ENCODE results near the gene DNAH9. TPM values are rescaled to one million over a fixed set of nuclear protein-coding genes. Genes with fewer than 3 reads are reported as not detected.
"Not testable (repeated sequence)": the region's sequence is repeated elsewhere in the genome, so short reads cannot be mapped to it uniquely, and the experiment has no call there.

The DNAH9 gene
- total RNA-seq, 2 donors from 2014 or later = not detected

DNA sequence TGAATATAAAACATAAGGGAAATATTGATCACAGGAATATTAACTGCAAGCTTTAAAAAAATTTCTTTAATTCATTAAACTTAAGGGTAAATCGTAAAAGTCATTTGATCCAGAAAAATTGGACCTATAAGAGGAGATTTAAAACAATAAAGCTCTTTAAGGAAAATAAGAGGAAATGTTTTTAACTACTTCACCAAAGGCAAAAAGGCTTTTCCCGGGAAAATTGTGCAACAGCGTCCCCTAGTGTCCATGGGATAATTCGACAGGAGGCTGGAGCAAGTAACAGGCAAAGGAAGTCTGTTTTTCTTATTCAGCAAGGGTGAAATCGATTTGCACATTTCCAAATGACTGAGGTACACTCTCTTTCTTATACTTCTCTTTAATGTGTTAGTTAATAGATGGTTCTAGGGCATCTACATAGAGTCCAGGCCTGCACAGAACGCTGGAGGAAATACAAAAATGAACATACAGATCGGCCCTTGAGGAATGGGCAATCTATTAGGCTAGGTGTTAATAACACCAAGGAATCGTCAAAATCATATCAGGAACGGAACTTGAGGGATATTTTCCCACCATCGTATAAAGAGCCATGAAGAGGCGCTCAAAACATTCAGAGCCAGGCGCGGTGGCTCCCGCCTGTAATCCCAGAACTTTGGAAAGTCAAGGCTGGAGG is 337.6 kb downstream of the DNAH9 start:
- peak in 1 of 2 donors; percentile 56 for DNase-seq (ENCODE audit: low spot score in 2 of 2)
- no peaks in the 10 kb centered on the region for H3K9me3 Mint-ChIP-seq
- ATAC-seq = no peak
- no peaks in the 10 kb centered on the region for H3K36me3 Mint-ChIP-seq
- no peak overlapping the region for H3K27ac Mint-ChIP-seq

DNA sequence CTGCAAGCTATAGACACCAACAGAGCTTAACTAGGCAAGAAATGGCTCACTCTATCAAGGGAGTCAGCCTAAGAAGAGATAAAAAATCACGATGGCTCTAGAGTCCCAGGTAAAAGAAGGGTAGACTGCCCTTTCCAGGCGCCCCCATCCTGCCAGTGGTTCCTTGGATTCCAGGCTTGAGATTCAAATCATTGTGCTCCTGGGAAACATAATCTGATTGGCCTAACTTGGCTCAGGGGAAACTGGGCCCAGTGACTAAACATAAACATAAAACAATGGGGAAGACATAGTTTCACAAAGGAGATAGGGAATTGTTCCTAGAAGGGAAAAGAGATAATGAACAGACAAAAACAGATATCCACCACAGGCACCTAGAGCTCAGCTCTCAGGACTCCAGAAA is 342.6 kb downstream of the DNAH9 start:
- H3K9me3 Mint-ChIP-seq = peaks cover 0 to 5% of the 10 kb centered on the region in 2 donors
- DNase-seq (ENCODE audit: low spot score in 2 of 2) = no peak
- H3K36me3 Mint-ChIP-seq = no peaks in the 10 kb centered on the region
- H3K27ac Mint-ChIP-seq = no peak overlapping the region
- ATAC-seq = no peak

DNA sequence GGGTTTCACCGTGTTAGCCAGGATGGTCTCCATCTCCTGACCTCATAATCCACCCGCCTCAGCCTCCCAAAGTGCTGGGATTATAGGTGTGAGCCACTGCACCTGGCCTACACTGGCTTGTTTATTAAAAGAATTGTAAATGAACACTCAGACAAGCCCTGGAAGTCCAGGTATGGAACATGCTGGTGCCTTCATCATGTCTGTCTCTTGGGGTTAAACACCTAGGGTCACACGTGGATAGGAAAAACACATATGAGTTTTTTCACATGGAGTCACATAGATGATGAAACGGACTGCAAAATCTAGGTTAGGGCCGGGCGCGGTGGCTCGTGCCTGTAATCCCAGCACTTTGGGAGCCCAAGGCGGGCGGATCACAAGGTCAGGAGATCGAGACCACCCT is 344.8 kb downstream of the DNAH9 start:
- not testable (repeated sequence) for DNase-seq (ENCODE audit: low spot score in 2 of 2); H3K27ac Mint-ChIP-seq; H3K9me3 Mint-ChIP-seq; H3K36me3 Mint-ChIP-seq; ATAC-seq

DNA sequence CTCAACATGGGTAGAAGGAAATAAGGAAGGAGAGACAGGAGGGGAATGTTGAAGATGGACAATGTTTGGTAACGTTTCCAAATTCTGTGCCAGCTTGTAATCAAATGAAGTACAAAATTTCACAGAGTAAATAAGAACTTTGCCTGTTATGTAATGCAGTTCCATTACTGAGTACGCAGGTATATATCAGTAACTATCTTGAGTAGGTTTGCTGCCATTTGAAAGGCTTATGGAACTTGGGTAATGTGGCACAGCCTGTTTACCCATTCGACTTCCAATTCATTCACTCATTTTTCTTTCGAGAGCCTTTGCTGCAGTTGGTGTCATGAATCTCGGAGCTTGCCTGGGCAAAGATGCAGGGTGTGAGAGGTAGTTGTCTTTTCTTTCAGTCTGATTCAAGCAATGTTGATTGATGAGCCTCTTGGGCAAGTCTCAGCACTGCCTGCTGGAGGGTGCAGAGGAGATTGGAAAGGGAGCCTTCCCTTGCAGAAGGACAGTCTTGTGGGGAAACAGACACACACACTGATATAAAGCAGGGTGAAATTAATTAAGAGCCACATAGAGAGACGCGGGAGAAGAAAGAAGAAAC is 345.6 kb downstream of the DNAH9 start:
- DNase-seq (ENCODE audit: low spot score in 2 of 2) = no peak
- Mint-ChIP-seq H3K27ac (no peak overlapping the region), H3K36me3 (no peaks in the 10 kb centered on the region), H3K9me3 (peaks cover 0 to 5% of the 10 kb centered on the region in 2 donors)
- ATAC-seq = no peak

DNA sequence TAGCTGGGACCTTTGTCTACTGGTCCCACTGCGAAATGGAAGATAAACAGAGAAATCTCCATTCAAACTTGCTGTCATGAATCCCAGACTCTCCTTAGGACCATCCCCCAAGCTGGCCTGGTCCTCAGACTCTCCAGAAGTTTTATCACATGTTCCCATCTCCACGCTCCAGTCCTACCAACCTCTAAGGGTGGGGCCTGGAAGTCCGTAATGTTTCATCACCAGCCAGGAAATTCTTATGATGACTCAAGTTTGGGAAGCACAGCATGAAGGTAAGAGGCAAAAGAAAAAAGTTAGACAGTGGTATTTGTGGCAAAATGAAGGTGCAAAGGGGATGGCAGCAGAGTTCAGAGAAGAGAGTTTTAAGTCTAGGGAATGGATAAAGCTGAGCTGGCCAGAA is 346.3 kb downstream of the DNAH9 start:
- H3K36me3 Mint-ChIP-seq = no peaks in the 10 kb centered on the region
- no peak for ATAC-seq
- H3K9me3 Mint-ChIP-seq = peaks cover 0 to 5% of the 10 kb centered on the region in 2 donors

DNA sequence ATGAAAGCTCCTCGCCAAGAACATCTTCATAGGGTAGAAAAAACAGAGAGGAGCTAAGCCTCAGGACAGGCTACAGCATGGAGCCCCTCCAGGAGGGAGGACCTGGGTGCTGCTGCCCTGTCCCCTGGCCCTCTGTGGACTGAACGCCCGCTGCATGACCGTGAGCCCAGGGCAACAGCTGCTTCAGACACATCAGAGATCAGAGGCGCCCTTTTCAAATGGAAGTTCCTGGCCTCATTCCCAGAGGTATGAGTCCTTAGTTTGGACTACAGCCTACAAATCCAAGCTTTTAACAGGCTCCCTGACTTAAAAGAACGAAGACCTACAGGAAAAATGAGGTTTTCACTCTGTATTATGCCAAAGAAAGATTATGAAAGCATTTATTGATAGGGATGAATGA is 350.5 kb downstream of the DNAH9 start:
- peaks cover under 1 to 19% of the 10 kb centered on the region in 2 donors for H3K36me3 Mint-ChIP-seq
- ATAC-seq (no peak), DNase-seq (ENCODE audit: low spot score in 2 of 2) (no peak)
- peaks cover 0 to 4% of the 10 kb centered on the region in 2 donors for H3K9me3 Mint-ChIP-seq
- H3K27ac Mint-ChIP-seq = no peak overlapping the region

More for the DNA sequence above, 346.3 kb downstream of the DNAH9 start:
- no peak for DNase-seq (ENCODE audit: low spot score in 2 of 2)
- no peak overlapping the region for H3K27ac Mint-ChIP-seq

DNA sequence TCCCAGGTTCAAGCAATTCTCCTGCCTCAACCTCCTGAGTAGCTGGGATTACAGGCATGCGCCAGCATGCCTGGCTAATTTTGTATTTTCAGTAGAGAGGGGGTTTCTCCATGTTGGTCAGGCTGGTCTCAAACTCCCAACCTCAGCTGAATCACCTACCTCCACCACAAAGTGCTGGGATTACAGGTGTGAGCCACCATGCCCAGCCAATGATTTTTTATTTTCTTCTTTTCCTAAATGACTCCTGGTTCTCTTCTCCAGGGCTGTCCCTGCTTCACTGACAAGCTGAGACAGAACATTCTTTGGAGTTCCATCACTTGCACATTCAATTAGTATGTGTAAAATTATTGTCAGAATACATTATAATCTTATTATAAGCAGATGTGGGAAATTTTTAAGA is 351.3 kb downstream of the DNAH9 start:
- H3K9me3 Mint-ChIP-seq = peaks cover 0 to 11% of the 10 kb centered on the region in 2 donors
- not testable (repeated sequence) for H3K27ac Mint-ChIP-seq; DNase-seq (ENCODE audit: low spot score in 2 of 2); ATAC-seq
- peaks cover 7 to 23% of the 10 kb centered on the region in 2 donors for H3K36me3 Mint-ChIP-seq

DNA sequence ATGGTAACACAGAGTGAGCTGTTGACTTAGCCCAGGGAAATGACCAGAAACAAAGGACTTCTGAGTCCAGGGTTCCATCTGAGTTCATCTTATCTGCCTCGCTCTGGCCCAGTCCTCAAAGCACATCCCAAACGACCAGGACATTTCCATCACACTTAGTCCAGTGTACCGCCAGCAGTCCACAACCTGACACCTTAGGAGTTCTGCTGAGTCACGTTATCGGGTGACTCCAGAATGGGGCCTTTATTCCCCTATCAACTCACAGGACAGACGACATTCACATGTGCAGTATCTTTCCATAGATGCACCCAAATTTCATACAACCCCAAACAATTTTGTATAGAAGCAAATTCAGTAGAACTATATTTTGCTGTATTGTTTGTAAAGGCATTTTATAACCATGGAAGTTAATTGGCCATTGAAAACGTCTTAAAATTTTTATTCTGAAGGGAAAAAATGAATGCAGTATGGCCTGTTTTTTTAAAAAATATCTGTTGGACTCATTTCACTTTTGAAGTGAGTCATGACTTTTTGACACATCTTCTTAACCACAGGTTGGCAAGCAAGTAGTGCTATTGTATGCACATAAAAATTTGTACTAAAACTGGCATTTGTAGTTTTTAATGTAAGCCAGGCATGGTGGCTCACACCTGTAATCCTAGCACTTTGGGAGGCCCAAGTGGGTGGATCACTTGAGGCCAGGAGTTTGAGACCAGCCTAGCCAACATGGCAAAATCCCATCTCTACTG is 352.7 kb downstream of the DNAH9 start:
- peaks cover 7 to 23% of the 10 kb centered on the region in 2 donors for H3K36me3 Mint-ChIP-seq
- ATAC-seq (no peak), DNase-seq (ENCODE audit: low spot score in 2 of 2) (no peak)
- no peak overlapping the region for H3K27ac Mint-ChIP-seq
- H3K9me3 Mint-ChIP-seq = peaks cover 0 to 11% of the 10 kb centered on the region in 2 donors

DNA sequence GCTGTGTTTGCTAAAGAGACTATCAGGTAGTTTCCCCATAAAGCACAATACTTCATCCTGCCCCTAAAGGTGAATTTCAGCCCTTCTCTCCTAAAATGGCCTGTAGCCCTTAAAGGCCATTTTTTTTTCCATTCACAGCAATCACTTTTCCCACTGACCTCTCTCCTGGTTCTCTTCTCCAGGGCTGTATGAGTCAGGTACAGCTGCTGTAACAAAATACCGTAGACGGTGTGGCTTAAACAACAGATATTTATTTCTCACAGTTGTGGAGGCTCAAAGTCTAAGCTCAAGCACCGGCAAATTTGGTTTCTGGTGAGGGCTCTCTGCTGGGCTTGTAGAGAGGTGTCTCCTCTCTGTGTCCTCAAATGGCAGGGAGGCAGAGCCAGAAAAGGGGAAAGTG is 354.3 kb downstream of the DNAH9 start:
- no peak for DNase-seq (ENCODE audit: low spot score in 2 of 2)
- Mint-ChIP-seq H3K36me3 (peaks cover 13 to 28% of the 10 kb centered on the region in 2 donors), H3K9me3 (peaks cover 0 to 15% of the 10 kb centered on the region in 2 donors), H3K27ac (no peak overlapping the region)
- no peak for ATAC-seq

DNA sequence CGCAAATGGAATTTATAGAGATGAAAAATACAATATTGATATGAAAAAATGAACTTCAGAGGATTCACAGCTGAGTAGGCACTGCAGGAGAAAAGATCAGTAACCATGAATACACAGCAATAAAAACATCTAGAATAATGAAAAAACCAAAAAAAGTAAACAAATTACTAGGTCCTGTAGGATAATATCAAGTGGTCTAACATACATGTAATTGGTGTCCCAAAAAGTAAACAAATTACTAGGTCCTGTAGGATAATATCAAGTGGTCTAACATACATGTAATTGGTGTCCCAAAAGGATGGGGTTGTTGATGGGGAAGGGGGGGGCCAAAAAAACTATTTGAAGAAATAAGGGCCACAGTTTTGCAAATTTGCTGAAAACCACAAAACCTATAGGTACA is 355.7 kb downstream of the DNAH9 start:
- H3K27ac Mint-ChIP-seq = no peak overlapping the region
- peaks cover 20 to 37% of the 10 kb centered on the region in 2 donors for H3K36me3 Mint-ChIP-seq
- DNase-seq (ENCODE audit: low spot score in 2 of 2) = no peak
- H3K9me3 Mint-ChIP-seq = peaks cover 7 to 15% of the 10 kb centered on the region in 2 donors
- no peak for ATAC-seq

DNA sequence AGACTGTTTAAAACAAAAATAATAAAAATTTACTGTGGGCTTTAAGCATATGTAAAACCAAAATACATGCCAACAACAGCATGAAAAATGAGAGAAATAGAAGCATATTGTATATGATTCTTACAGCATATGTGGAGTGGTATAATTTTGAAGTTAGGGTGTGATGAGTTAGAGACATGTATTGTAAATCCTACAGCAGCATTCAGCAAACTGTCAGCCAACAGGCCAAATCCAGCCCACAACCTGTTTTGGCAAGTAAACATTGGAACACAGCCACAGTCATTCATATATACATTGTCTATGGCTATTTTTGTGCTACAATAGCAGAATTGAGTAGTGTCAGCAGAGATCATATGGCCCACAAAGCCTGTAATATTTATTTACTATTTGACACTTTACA is 356.7 kb downstream of the DNAH9 start:
- no peak for ATAC-seq

DNA sequence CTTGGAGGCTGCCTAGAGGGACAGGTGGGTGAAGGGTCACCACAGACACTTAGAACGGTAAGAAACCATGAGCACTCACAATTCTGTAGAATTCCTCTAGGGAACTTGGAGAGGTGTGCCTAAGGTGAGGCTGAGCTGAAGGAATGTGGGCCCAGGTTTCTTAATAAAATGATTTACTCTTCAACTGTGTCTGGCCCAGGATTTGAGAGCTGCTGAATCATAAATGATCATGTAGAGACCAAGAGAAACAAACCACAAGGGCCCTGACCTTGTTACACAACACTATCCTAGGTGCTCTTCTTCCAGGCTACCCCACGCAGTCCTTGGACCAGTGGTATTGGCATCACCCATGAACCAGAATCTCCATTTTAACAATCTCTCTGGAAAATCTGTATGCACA is 371.3 kb downstream of the DNAH9 start:
- H3K9me3 Mint-ChIP-seq = peaks cover 44 to 45% of the 10 kb centered on the region in 2 donors
- H3K36me3 Mint-ChIP-seq = peaks cover 45 to 77% of the 10 kb centered on the region in 2 donors
- no peak for ATAC-seq
- no peak overlapping the region for H3K27ac Mint-ChIP-seq
- DNase-seq (ENCODE audit: low spot score in 2 of 2) = no peak

More for the DNA sequence above, 356.7 kb downstream of the DNAH9 start:
- Mint-ChIP-seq H3K36me3 (peaks cover 20 to 37% of the 10 kb centered on the region in 2 donors), H3K27ac (no peak overlapping the region), H3K9me3 (peaks cover 7 to 15% of the 10 kb centered on the region in 2 donors)
- DNase-seq (ENCODE audit: low spot score in 2 of 2) = no peak

DNA sequence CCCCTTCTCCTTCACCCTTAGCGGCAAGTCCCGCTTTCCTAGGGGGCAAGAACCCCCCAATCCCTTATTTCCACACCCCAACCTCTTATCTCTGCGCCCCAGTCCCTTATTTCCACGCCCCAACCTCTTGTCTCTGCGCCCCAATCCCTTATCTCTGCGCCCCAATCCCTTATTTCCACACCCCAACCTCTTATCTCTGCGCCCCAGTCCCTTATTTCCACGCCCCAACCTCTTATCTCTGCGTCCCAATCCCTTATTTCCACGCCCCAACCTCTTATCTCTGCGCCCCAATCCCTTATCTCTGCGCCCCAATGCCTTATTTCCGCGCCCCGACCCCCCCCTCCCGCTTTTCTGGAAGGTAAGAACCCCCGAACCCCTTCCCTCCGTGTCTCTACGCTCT is 374.5 kb downstream of the DNAH9 start:
- ATAC-seq; DNase-seq (ENCODE audit: low spot score in 2 of 2); H3K27ac Mint-ChIP-seq: not testable (repeated sequence)
- Mint-ChIP-seq H3K9me3 (peaks cover 24 to 31% of the 10 kb centered on the region in 2 donors), H3K36me3 (peaks cover 52 to 80% of the 10 kb centered on the region in 2 donors)

DNA sequence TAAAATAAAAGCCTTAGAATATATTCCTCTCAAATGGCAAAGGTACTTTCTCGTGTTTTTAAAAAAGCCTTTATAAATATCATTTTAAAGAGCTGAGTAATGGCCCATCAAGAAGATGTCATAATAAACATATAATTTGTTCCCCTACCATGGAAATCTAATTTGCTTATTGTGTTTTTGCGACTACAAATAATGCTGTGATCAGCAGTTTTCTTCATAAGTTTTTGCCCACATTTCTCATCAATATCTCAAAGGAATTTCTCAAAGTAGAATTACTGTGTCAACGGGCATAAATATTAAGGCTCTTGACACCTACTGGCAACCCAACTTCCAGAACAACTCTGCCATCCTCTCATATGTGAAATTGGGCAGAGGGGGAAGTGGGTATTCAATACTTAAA is 381.5 kb downstream of the DNAH9 start:
- no peak for DNase-seq (ENCODE audit: low spot score in 2 of 2)
- peaks cover 6 to 10% of the 10 kb centered on the region in 2 donors for H3K9me3 Mint-ChIP-seq
- ATAC-seq = no peak

DNA sequence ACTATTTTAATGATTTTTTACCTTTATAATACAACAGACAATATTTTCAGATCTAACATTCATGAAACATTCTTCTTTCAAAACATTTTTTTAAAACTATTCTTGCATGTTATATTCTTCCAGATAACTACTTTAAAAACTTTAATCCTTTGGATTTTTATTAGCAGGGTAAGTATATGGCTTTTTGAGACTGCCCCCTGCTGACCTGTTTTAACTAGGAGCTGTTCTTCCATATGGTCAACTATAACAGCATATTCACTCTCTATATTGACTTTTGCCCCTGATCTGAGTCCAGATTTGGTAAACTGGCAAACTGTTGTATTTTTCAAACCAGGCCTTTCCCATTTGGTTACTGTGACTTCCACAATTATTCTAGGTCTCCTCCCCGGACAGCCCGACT is 382.5 kb downstream of the DNAH9 start:
- peak overlapping the region in 1 of 2 donors; percentile 58 for H3K27ac Mint-ChIP-seq
- ATAC-seq = no peak
- no peak for DNase-seq (ENCODE audit: low spot score in 2 of 2)
- peaks cover 0 to 4% of the 10 kb centered on the region in 2 donors for H3K9me3 Mint-ChIP-seq
- peaks cover 20 to 41% of the 10 kb centered on the region in 2 donors for H3K36me3 Mint-ChIP-seq

More for the DNA sequence above, 381.5 kb downstream of the DNAH9 start:
- Mint-ChIP-seq H3K27ac (no peak overlapping the region), H3K36me3 (peaks cover 26 to 51% of the 10 kb centered on the region in 2 donors)

DNA sequence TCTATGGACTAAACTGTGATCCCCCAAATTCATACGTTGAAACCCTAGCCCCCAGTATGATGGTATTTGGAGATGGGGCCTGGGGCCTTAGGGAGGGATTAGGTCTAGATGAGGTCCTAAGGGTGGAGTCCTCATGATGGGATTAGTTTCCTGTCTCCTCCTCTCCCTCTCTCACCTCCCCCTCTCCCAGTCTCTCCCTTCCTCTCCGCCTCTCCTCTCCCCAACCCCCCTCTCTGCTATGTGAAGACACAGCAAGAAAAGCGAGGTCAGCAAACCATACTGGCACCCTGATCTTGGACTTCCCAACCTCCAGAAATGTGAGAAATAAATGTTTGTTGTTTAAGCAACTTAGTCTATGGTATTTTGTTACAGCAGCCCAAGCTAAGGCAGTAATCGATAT is 383.6 kb downstream of the DNAH9 start:
- Mint-ChIP-seq H3K36me3 (peaks cover 17 to 32% of the 10 kb centered on the region in 2 donors), H3K27ac (no peak overlapping the region), H3K9me3 (no peaks in the 10 kb centered on the region)
- DNase-seq (ENCODE audit: low spot score in 2 of 2) (no peak), ATAC-seq (no peak)
